AG04450 (cell line): ENCODE results near the gene NRCAM. TPM values are rescaled to one million over a fixed set of nuclear protein-coding genes. Genes with fewer than 3 reads are reported as not detected.
"Not testable (repeated sequence)": the region's sequence is repeated elsewhere in the genome, so short reads cannot be mapped to it uniquely, and the experiment has no call there.

ENCODE experiments used
- CTCF ChIA-PET: fragments of 300-600, 350-600 bp; formaldehyde crosslinking; extraction: SDS; loops from one replicate; lab custom pipeline; 2022; ENCODE audit warnings: antibody characterized with exemption, inconsistent platforms; lab: Charles Lee
- POLR2A ChIA-PET: fragments of 350-600 bp; formaldehyde crosslinking; extraction: SDS; loops from one replicate; lab custom pipeline; 2021; ENCODE audit warnings: antibody characterized with exemption, inconsistent platforms; lab: Yijun Ruan, JAX
- DNase-seq: peaks from one replicate; pipeline ENCODE4 v3.0.0-alpha.2; 2011; ENCODE audit warnings: low read depth, low spot score
- H3K27ac ChIP-seq: one replicate; pipeline ENCODE4 v1.5.1; 2012; ENCODE audit warnings: low read depth, low read length, control low read depth
- H3K27me3 ChIP-seq: one replicate; pipeline ENCODE4 v1.6.0; 2012; ENCODE audit warnings: low read length; ENCODE audit not compliant: control insufficient read depth, insufficient read depth
- H3K4me3 ChIP-seq: 2 replicates; pipeline ENCODE4 v1.5.1; 2011; ENCODE audit warnings: mild to moderate bottlenecking, low read depth, low read length, control low read depth
- H3K9me3 ChIP-seq: 2 replicates; pipeline ENCODE4 v1.5.1; 2012; ENCODE audit warnings: low read length; ENCODE audit not compliant: control insufficient read depth, insufficient read depth
- polyA minus RNA-seq: library from RNA; depleted of rRNA, polyadenylated mRNA; stranded (reverse); fragments of >200 nt; gene quantifications from 2 replicates; pipeline ENCODE4 v1.2.3, GENCODE V29; 2011; rRNA and poly(A)+ RNA removed
- polyA plus RNA-seq: library from polyadenylated mRNA; depleted of rRNA; stranded (reverse); fragments of >200 nt; gene quantifications from 2 replicates; pipeline ENCODE4 v1.2.3, GENCODE V29; 2011; rRNA removed
- TF ChIP-seq, protein P1 (sequence below): IDR thresholded peaks from 2 replicates; pipeline ENCODE4 v1.5.1; 2011; ENCODE audit warnings: low read depth, low read length, control low read depth, inconsistent platforms

Gene NRCAM
- polyA plus RNA-seq (0.24 and 0.66 TPM in 2 replicates), polyA minus RNA-seq (0.43 and 0.64 TPM in 2 replicates)

DNA sequence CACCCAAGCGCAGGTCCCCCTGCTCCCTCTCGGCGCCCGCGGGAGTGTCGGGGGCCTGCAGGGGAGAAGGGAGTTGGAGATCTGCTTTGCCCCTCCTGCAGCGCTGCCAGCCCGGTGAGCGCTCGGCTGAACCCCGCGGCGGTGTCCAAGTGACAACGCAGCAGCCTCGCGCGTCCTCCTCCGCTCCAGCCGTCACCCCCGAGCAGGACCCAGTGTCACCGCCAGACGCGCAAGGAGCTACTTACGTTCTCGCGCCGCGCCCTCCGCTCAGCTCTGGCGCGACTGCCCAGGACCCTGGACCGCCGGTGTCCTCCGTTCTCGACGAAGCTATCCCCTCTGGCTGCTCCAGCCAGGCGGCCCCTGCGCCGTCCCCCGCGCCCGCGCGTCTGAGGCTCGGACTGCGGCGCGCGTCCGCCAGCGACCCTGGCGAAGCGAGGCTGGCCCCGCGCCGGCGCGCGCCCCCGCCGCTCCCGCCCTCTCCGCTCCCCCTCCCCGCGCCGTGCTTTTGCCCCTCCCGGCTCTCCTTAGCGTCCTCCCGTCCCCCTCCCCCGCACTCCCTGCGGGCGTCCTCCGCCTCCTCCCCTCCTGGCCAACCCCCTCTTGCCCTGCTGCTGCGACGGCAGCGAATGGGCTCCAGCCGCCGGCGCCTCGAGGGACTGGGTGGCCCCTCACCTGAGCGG is at the start of gene NRCAM:
Gene NRCAM, minus strand, starts transcription at position 439 of the 680 bp plus-strand sequence. CDS start 216,372 bp downstream, outside the sequence.
- no peak within 1 kb of the TSS for H3K27ac ChIP-seq
- ChIA-PET CTCF (interaction anchor here (1.5 to 1.7 kb wide), 2 partner anchors 13 to 40 kb away, joined by 4 to 5 read pairs; no protein-coding TSS in a partner anchor), POLR2A (interaction anchor here (0.5 kb wide), 1 partner anchor 9 kb away, joined by 3 read pairs; no protein-coding TSS in a partner anchor)
- H3K4me3 ChIP-seq = peak within 1 kb of the TSS; percentile 51
- DNase-seq = no peak
- H3K27me3 ChIP-seq = peaks cover 53% of the 10 kb centered on the region
- TF ChIP-seq, protein P1, sequence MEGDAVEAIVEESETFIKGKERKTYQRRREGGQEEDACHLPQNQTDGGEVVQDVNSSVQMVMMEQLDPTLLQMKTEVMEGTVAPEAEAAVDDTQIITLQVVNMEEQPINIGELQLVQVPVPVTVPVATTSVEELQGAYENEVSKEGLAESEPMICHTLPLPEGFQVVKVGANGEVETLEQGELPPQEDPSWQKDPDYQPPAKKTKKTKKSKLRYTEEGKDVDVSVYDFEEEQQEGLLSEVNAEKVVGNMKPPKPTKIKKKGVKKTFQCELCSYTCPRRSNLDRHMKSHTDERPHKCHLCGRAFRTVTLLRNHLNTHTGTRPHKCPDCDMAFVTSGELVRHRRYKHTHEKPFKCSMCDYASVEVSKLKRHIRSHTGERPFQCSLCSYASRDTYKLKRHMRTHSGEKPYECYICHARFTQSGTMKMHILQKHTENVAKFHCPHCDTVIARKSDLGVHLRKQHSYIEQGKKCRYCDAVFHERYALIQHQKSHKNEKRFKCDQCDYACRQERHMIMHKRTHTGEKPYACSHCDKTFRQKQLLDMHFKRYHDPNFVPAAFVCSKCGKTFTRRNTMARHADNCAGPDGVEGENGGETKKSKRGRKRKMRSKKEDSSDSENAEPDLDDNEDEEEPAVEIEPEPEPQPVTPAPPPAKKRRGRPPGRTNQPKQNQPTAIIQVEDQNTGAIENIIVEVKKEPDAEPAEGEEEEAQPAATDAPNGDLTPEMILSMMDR = no peak
- no peaks in the 10 kb centered on the region; the same call in 1 of the 2 replicates for H3K9me3 ChIP-seq

DNA sequence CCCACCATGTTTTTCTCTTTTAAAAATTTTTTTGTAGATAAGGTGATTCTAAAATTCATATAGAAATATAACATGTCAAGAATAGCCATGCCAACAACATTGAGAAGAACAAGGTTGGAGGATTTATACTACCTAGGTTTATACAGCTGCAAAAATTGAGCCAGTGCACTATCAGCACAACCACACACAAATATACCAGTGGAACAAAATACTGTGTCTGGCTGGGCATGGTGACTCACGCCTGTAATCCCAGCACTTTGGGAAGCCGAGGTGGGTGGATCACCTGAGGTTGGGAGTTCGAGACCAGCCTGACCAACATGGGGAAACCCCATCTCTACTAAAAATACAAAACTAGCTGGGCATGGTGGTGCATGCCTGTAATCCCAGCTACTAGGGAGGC is 48.3 kb upstream of the NRCAM start:
- H3K27me3 ChIP-seq, POLR2A ChIA-PET, H3K27ac ChIP-seq, H3K9me3 ChIP-seq, DNase-seq, CTCF ChIA-PET, H3K4me3 ChIP-seq: not testable (repeated sequence)

DNA sequence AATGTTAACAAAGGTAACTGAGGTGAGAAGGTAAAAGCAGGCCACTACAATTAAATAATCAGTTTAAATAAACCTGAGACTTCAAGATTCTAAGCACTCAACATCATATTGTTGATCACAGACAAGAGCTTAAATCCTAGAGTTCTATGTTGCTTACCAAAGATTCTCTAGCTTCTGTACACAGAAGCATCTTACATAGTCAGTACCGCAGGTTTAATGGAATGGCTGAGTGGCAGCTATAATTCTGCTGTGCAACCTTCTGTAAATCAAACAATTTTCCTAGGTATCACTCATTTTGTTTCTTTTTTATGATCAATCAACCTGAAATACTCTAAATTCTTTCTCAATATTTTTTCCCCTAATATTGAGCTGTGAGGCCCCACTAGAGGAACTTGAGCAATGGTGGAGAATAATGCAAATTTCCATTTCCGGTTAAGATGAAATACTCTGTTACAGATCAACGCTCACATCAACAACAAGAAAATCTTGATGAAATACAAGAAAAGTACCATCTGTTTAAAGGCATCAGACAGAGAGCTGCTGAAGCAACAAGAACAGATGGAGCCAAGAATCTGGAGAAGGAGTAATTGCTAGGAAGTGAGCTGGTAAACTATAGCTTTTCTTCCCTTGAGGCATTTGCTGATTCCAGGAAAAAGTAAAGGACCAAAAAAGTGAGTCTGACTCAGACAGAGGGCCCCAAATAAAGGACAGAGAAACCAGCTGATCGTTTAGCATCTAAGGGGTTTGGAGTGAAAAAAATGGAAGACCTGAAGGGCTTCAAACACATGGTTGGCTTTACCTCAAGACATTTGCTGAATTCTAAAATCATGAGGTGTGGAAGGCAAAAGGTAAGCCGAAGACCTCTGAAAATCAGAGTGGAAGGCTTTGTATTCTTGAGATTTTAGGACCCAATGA is 47.1 kb upstream of the NRCAM start:
- peak overlapping the region; percentile 66 for H3K27ac ChIP-seq
- DNase-seq = peak; percentile 13
- no peak overlapping the region for H3K4me3 ChIP-seq
- TF ChIP-seq, protein P1 = no peak
- ChIA-PET CTCF (interaction anchor here (0.6 to 1.2 kb wide), 4 partner anchors 9 to 356 kb away, joined by 3 to 5 read pairs (median 4); no protein-coding TSS in a partner anchor), POLR2A (interaction anchor here (0.8 to 1.4 kb wide), 2 partner anchors 14 to 66 kb away, joined by 3 to 4 read pairs; partner anchors contain the start of genes DNAJB9 and THAP5)
- no peaks in the 10 kb centered on the region for H3K27me3 ChIP-seq
- H3K9me3 ChIP-seq = no peaks in the 10 kb centered on the region

DNA sequence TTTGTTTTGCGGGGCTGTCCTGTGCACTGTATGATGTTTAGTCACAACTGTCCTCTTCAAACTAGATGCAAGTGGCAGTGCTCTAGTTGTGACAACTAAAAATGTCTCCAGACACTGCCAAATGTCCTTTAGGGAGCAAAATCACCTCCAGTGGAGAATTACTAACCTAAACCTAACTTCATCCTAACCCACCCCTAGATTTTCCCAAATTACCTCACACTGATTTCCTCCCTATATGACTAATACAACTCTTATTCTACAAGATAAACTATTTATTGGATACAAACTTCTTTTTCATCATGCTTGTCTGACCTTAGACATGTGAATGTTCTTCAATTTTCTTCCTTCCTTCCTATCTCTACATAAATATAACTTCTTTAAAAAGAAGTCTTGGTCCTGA is 43.3 kb upstream of the NRCAM start:
- CTCF ChIA-PET = interaction anchor here (1.3 to 3.7 kb wide), 2 partner anchors 12 to 46 kb away, joined by 4 to 53 read pairs; no protein-coding TSS in a partner anchor
- H3K27ac ChIP-seq = peak overlapping the region; percentile 43
- H3K4me3 ChIP-seq = no peak overlapping the region
- DNase-seq = peak; percentile 2
- H3K9me3 ChIP-seq = no peaks in the 10 kb centered on the region
- POLR2A ChIA-PET = no interaction called here
- no peaks in the 10 kb centered on the region for H3K27me3 ChIP-seq
- TF ChIP-seq, protein P1 = no peak

DNA sequence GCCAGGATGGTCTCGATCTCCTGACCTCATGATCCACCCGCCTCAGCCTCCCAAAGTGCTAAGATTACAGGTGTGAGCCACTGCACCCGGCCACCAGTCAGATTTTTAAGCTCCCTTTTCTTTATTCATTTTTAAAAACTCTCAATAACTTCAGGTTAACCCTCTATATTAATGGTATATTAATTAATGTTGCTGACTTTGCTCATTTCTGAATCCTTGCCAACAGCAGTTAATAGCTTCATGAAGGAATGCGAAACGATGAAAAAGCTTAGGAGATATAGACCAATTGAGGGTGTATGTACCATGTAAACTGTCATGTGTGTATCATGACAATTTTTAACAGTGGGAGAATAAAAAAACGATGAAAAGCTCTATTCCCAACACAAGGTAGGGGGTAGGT is 42.2 kb upstream of the NRCAM start:
- H3K9me3 ChIP-seq = no peaks in the 10 kb centered on the region
- TF ChIP-seq, protein P1 = no peak
- CTCF ChIA-PET = interaction anchor here (0.7 to 4.1 kb wide), 13 partner anchors 11 to 1417 kb away, joined by 3 to 72 read pairs (median 13); partner anchors contain the start of gene PNPLA8
- no peak overlapping the region for H3K4me3 ChIP-seq
- POLR2A ChIA-PET = no interaction called here
- H3K27me3 ChIP-seq = no peaks in the 10 kb centered on the region
- no peak overlapping the region for H3K27ac ChIP-seq
- no peak for DNase-seq
